Measurements from ENCODE around the gene KANK3.
A peak's percentile ranks its signal among the peaks of the same experiment; 100 is the strongest.
"Not testable (repeated sequence)": the region's sequence is repeated elsewhere in the genome, so short reads cannot be mapped to it uniquely, and the experiment has no call there.

Gene KANK3

DNA sequence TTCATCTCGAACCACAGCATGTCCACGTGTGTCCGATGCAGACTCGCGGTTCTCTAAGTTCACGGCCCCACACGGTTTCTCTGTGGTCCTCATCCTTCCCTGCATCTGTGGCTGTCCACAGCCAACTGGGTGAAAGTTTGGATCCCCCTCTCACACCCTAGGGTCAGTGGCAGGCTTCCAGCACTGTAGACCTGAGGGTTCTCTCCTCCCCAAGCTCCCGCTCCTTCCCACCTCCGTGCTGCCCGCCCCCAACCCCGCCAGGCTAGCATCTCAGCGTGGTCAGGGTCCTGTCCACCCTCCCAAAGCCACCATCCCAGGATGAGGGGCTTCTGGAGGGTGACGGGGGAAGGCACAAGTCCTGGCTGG lies 23.9 kb upstream of the KANK3 start:
- Histone ChIP-seq H3K27ac (ENCODE audit: low read length) (peak overlapping the region; percentile 54), H3K4me3 (ENCODE audit: low read length) (peak overlapping the region; percentile 56), H3K9ac (ENCODE audit: low read depth, low read length) (no peak overlapping the region)

GRCh38 chr19:8366121-8366581 lies 23.1 kb upstream of the KANK3 start:
- H3K36me3 ChIP-seq (ENCODE audit: insufficient read depth, low read depth, low read length), result no peaks in the 10 kb centered on the region
- H3K4me1 ChIP-seq (ENCODE audit: insufficient read depth, low read length), result peaks cover 6% of the 10 kb centered on the region; the same call in 1 of the 2 replicates
- H3K27ac ChIP-seq (ENCODE audit: low read length), result no peak overlapping the region
- H3K4me3 ChIP-seq (ENCODE audit: low read length), result no peak overlapping the region
- H3K27me3 ChIP-seq (ENCODE audit: insufficient read depth, low read length), result peaks cover 54% of the 10 kb centered on the region
- H3K9ac ChIP-seq (ENCODE audit: low read depth, low read length), result no peak overlapping the region
- no peaks in the 10 kb centered on the region for H3K9me3 ChIP-seq (ENCODE audit: insufficient read depth, low read depth, low read length)

More for the DNA sequence above, 23.9 kb upstream of the KANK3 start:
- Histone ChIP-seq H3K36me3 (ENCODE audit: insufficient read depth, low read depth, low read length) (no peaks in the 10 kb centered on the region), H3K4me1 (ENCODE audit: insufficient read depth, low read length) (peaks cover 6% of the 10 kb centered on the region; the same call in 1 of the 2 replicates), H3K9me3 (ENCODE audit: insufficient read depth, low read depth, low read length) (no peaks in the 10 kb centered on the region), H3K27me3 (ENCODE audit: insufficient read depth, low read length) (peaks cover 51% of the 10 kb centered on the region)

GRCh38 chr19:8363803-8364771 lies 21.0 kb upstream of the KANK3 start, which contains the start of gene ANGPTL4:
ANGPTL4 (plus strand) TSS chr19:8364155; CDS start chr19:8364322, 167 bp downstream.
- Histone ChIP-seq H3K4me1 (ENCODE audit: insufficient read depth, low read length) (peaks cover 6% of the 10 kb centered on the region; the same call in 1 of the 2 replicates), H3K9me3 (ENCODE audit: insufficient read depth, low read depth, low read length) (no peaks in the 10 kb centered on the region), H3K36me3 (ENCODE audit: insufficient read depth, low read depth, low read length) (no peaks in the 10 kb centered on the region), H3K27ac (ENCODE audit: low read length) (no peak within 1 kb of the TSS), H3K27me3 (ENCODE audit: insufficient read depth, low read length) (peaks cover 54% of the 10 kb centered on the region), H3K4me3 (ENCODE audit: low read length) (peak within 1 kb of the TSS; percentile 73), H3K9ac (ENCODE audit: low read depth, low read length) (peak within 1 kb of the TSS; percentile 48; the same call in 1 of the 2 replicates)

- Histone ChIP-seq H3K36me3 (ENCODE audit: insufficient read depth, low read depth, low read length) (no peaks in the 10 kb centered on the region), H3K27me3 (ENCODE audit: insufficient read depth, low read length) (peaks cover 53% of the 10 kb centered on the region), H3K27ac (ENCODE audit: low read length) (no peak overlapping the region), H3K9ac (ENCODE audit: low read depth, low read length) (no peak overlapping the region), H3K9me3 (ENCODE audit: insufficient read depth, low read depth, low read length) (no peaks in the 10 kb centered on the region), H3K4me3 (ENCODE audit: low read length) (no peak overlapping the region), H3K4me1 (ENCODE audit: insufficient read depth, low read length) (peaks cover 4% of the 10 kb centered on the region; the same call in 1 of the 2 replicates)
These were observed 19.1 kb upstream of the KANK3 start for GRCh38 chr19:8361921-8362793.

- H3K36me3 ChIP-seq (ENCODE audit: insufficient read depth, low read depth, low read length), result no peaks in the 10 kb centered on the region
- peaks cover 34% of the 10 kb centered on the region for H3K27me3 ChIP-seq (ENCODE audit: insufficient read depth, low read length)
- H3K9me3 ChIP-seq (ENCODE audit: insufficient read depth, low read depth, low read length), result no peaks in the 10 kb centered on the region
- no peak overlapping the region for H3K4me3 ChIP-seq (ENCODE audit: low read length)
- no peak overlapping the region for H3K27ac ChIP-seq (ENCODE audit: low read length)
- no peak overlapping the region for H3K9ac ChIP-seq (ENCODE audit: low read depth, low read length)
- H3K4me1 ChIP-seq (ENCODE audit: insufficient read depth, low read length), result no peaks in the 10 kb centered on the region
These were observed 17.1 kb upstream of the KANK3 start for GRCh38 chr19:8360196-8360595.

DNA sequence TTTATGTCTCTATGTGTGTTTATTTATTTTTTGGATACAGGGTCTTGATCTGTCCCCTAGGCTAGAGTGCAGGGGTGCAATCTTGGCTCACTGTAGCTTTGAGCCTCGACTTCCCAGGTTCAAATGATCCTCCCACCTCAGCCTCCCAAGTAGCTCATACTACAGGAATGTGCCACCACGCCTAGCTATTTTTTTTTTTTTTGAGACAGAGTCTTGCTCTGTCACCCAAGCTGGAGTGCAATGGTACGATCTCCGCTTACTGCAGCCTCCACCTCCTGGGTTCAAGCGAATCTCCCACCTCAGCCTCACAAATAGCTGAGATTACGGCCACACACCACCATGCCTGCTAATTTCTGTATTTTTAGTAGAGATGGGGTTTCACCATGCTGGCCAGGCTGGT lies 15.9 kb upstream of the KANK3 start:
- Histone ChIP-seq H3K9ac (ENCODE audit: low read depth, low read length) (no peak overlapping the region), H3K36me3 (ENCODE audit: insufficient read depth, low read depth, low read length) (no peaks in the 10 kb centered on the region), H3K4me3 (ENCODE audit: low read length) (no peak overlapping the region), H3K27me3 (ENCODE audit: insufficient read depth, low read length) (peaks cover 22% of the 10 kb centered on the region), H3K4me1 (ENCODE audit: insufficient read depth, low read length) (no peaks in the 10 kb centered on the region), H3K9me3 (ENCODE audit: insufficient read depth, low read depth, low read length) (no peaks in the 10 kb centered on the region), H3K27ac (ENCODE audit: low read length) (no peak overlapping the region)

DNA sequence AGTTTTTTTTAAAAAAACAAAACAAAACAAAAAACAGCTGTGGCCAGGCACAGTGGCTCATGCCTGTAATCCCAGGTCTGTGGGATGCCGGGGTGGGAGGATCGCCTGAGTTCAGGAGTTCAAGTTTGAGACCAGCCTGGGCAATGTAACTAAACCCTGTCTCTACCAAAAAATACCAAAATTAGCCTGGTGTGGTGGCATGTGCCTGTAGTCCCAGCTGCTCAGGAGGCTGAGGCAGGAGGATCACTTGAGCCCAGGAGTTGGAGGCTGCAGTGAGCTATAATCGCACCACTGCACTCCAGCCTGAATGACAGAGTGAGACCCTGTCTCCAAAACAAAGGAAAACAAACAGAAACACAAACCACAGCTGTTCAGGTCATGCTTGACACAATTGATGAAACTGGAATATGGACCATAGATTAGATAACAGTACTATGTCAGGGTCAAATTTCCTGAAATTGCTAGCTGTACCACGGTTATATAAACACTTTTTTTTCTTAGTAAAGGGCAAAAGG lies 14.0 kb upstream of the KANK3 start:
- H3K9ac ChIP-seq (ENCODE audit: low read depth, low read length), result no peak overlapping the region
- no peaks in the 10 kb centered on the region for H3K36me3 ChIP-seq (ENCODE audit: insufficient read depth, low read depth, low read length)
- peaks cover 6% of the 10 kb centered on the region; the same call in 1 of the 2 replicates for H3K4me1 ChIP-seq (ENCODE audit: insufficient read depth, low read length)
- no peak overlapping the region for H3K27ac ChIP-seq (ENCODE audit: low read length)
- H3K9me3 ChIP-seq (ENCODE audit: insufficient read depth, low read depth, low read length), result no peaks in the 10 kb centered on the region
- peaks cover 5% of the 10 kb centered on the region; the same call in 1 of the 2 replicates for H3K27me3 ChIP-seq (ENCODE audit: insufficient read depth, low read length)
- no peak overlapping the region for H3K4me3 ChIP-seq (ENCODE audit: low read length)

- Histone ChIP-seq H3K27ac (ENCODE audit: low read length) (no peak overlapping the region), H3K4me1 (ENCODE audit: insufficient read depth, low read length) (peaks cover 8% of the 10 kb centered on the region; the same call in 1 of the 2 replicates), H3K9ac (ENCODE audit: low read depth, low read length) (no peak overlapping the region)
These were observed 12.8 kb upstream of the KANK3 start for GRCh38 chr19:8355631-8356402.

GRCh38 chr19:8352845-8353244 lies 9.8 kb upstream of the KANK3 start:
- not testable (repeated sequence) for H3K9me3 ChIP-seq (ENCODE audit: insufficient read depth, low read depth, low read length); H3K27me3 ChIP-seq (ENCODE audit: insufficient read depth, low read length); H3K36me3 ChIP-seq (ENCODE audit: insufficient read depth, low read depth, low read length); H3K9ac ChIP-seq (ENCODE audit: low read depth, low read length); H3K4me1 ChIP-seq (ENCODE audit: insufficient read depth, low read length); H3K27ac ChIP-seq (ENCODE audit: low read length)
- H3K4me3 ChIP-seq (ENCODE audit: low read length), result peak overlapping the region; percentile 58; the same call in 1 of the 2 replicates

More at GRCh38 chr19:8355631-8356402, 12.8 kb upstream of the KANK3 start:
- Histone ChIP-seq H3K36me3 (ENCODE audit: insufficient read depth, low read depth, low read length) (no peaks in the 10 kb centered on the region), H3K27me3 (ENCODE audit: insufficient read depth, low read length) (no peaks in the 10 kb centered on the region), H3K9me3 (ENCODE audit: insufficient read depth, low read depth, low read length) (no peaks in the 10 kb centered on the region), H3K4me3 (ENCODE audit: low read length) (no peak overlapping the region)

DNA sequence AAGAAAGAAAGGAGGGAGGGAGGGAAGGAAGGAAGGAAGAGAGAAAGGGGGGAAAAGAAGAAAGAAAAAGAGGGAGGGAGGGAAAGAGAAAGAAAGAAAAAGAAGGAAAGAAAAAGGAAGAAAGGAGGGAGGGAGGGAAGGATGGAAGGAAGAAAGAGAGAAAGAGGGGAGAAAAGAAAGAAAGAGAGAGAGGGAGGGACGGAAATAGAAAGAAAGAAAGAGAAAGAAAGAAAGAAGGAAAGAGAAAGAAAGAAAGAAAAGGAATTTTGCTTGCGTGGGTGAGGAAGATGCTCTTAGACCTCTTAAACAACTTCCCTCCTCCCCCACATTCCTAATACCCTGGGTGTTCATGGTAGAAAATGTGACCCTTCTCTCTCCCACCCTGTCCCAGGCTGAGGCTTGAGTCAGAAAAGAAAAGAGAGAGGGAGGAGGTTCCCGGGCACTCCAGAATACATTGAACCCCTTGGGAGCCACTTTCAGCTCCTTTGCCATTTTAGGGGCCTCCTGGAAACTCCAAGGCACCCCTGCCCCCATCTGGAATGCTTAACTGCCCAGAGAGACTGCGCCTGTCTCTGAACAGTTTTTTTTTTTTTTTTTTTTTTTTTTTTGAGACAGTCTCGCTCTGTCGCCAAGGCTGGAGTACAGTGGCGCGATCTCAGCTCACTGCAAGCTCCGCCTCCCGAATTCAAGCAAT lies 9.2 kb upstream of the KANK3 start:
- no peaks in the 10 kb centered on the region for H3K27me3 ChIP-seq (ENCODE audit: insufficient read depth, low read length)
- no peaks in the 10 kb centered on the region for H3K9me3 ChIP-seq (ENCODE audit: insufficient read depth, low read depth, low read length)
- H3K36me3 ChIP-seq (ENCODE audit: insufficient read depth, low read depth, low read length), result no peaks in the 10 kb centered on the region
- no peak overlapping the region for H3K27ac ChIP-seq (ENCODE audit: low read length)
- H3K9ac ChIP-seq (ENCODE audit: low read depth, low read length), result peak overlapping the region; percentile 51; the same call in 1 of the 2 replicates
- peaks cover 8% of the 10 kb centered on the region; the same call in 1 of the 2 replicates for H3K4me1 ChIP-seq (ENCODE audit: insufficient read depth, low read length)
- H3K4me3 ChIP-seq (ENCODE audit: low read length), result peak overlapping the region; percentile 58
